ENCODE results near the gene WDR35.

- TF ChIP-seq CEBPB (IDR thresholded peaks at IDR 0.05; ENCODE audit: borderline replicate concordance in 1 of 2, low read depth in 2 of 2, low read length in 2 of 2): no peak
- TF ChIP-seq POLR2A (IDR thresholded peaks at IDR 0.05; ENCODE audit: low read depth, low read length): no peak
- TF ChIP-seq ATF2 (IDR thresholded peaks at IDR 0.05; ENCODE audit: low read length): no peak
- TF ChIP-seq EP300 (IDR thresholded peaks at IDR 0.05; ENCODE audit: borderline replicate concordance in 1 of 2, control insufficient read depth in 1 of 2, low read depth in 2 of 2, low read length in 2 of 2): no peak
- no peak for TF ChIP-seq ATF7 (IDR thresholded peaks at IDR 0.05; ENCODE audit: low read depth)
- no peak for TF ChIP-seq EED (IDR thresholded peaks at IDR 0.05; ENCODE audit: low read depth)
- no peak for TF ChIP-seq REST (IDR thresholded peaks at IDR 0.05; ENCODE audit: low read depth, low read length)
- no peak for TF ChIP-seq ZNF592 (IDR thresholded peaks at IDR 0.05)
- no peak for TF ChIP-seq CBX3 (IDR thresholded peaks at IDR 0.05; ENCODE audit: borderline replicate concordance, low read depth)
These were observed 35.3 kb upstream of the WDR35 start for GRCh38 chr2:20025065-20025786.

All from GM12878 (cell line).